ENCODE results near the gene APOA4.

DNA sequence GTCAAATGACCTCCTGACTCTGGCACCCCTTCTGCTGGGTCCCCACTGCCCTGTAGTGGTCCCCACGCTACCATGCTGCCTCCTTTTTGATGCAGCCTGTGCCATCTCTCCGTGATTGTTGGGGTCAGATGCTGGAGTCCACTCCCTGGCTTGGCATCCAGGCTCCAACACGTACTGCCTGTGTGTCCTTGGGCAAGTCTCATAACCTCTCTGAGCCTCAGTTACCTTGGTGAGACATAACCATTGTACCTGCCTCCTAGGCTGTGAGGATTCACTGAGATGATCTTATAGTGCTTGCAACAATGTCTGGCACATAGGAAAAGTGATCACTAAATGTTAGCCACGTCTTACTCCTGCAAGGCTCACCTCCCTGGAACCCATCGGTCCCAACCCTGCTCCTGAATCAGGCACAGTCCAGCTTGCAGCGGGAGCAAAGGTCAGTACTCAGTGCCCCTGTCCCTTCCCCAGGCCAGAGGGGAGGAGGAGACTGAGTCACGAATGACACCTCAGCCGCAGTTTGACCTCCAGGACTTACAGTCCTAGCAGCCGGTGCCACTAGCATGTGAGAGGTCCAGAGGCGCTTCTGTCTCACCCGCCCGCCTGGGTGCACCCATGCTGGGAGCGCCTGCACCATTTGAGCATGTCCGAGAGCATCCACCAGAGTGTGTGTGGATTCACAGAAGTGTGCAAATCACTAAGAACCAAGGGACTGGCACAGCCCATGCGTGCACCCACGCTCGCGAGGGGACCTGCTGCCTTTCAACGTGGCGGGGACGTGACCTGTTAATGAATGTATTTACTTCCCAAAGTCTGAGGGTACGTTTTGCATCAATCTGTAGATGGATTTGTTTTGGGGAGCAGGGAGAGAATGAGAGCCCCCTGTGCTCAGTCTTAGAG is 3.0 kb upstream of the APOA4 start:
- TF ChIP-seq CTCF (IDR thresholded peaks at IDR 0.05) (no peak), EP300 (IDR thresholded peaks at IDR 0.05; ENCODE audit: borderline replicate concordance in 1 of 2, low read depth in 1 of 2, low read length in 1 of 2) (no peak), EZH2phosphoT487 (IDR thresholded peaks at IDR 0.05; ENCODE audit: borderline replicate concordance, low read depth) (no peak), FOXJ3 (CRISPR knock-in tag; IDR thresholded peaks at IDR 0.05) (no peak), YY1 (IDR thresholded peaks at IDR 0.05; ENCODE audit: low read depth) (no peak), POLR2AphosphoS5 (IDR thresholded peaks at IDR 0.05; ENCODE audit: low read depth, low read length) (no peak), TAF1 (IDR thresholded peaks at IDR 0.05; ENCODE audit: borderline replicate concordance, low read depth, low read length) (no peak)
- TF ChIP-seq, protein P1, sequence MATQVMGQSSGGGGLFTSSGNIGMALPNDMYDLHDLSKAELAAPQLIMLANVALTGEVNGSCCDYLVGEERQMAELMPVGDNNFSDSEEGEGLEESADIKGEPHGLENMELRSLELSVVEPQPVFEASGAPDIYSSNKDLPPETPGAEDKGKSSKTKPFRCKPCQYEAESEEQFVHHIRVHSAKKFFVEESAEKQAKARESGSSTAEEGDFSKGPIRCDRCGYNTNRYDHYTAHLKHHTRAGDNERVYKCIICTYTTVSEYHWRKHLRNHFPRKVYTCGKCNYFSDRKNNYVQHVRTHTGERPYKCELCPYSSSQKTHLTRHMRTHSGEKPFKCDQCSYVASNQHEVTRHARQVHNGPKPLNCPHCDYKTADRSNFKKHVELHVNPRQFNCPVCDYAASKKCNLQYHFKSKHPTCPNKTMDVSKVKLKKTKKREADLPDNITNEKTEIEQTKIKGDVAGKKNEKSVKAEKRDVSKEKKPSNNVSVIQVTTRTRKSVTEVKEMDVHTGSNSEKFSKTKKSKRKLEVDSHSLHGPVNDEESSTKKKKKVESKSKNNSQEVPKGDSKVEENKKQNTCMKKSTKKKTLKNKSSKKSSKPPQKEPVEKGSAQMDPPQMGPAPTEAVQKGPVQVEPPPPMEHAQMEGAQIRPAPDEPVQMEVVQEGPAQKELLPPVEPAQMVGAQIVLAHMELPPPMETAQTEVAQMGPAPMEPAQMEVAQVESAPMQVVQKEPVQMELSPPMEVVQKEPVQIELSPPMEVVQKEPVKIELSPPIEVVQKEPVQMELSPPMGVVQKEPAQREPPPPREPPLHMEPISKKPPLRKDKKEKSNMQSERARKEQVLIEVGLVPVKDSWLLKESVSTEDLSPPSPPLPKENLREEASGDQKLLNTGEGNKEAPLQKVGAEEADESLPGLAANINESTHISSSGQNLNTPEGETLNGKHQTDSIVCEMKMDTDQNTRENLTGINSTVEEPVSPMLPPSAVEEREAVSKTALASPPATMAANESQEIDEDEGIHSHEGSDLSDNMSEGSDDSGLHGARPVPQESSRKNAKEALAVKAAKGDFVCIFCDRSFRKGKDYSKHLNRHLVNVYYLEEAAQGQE (IDR thresholded peaks at IDR 0.05; ENCODE audit: low read depth, low read length), result no peak

Data from SK-N-SH (cell line).